Astrocyte (in vitro differentiated cells and primary cell): ENCODE results near the gene RGS2. TPM values are rescaled to one million over a fixed set of nuclear protein-coding genes. Genes with fewer than 3 reads are reported as not detected.

ENCODE experiments used
- DNase-seq: peaks from one replicate; pipeline ENCODE4 v3.0.0-alpha.2; 2010; ENCODE audit warnings: low read depth
- FAIRE-seq: peaks from 2 replicates; lab custom pipeline; 2011; peaks lifted over from hg19 to GRCh38; lab: Jason Lieb, UNC
- H2AFZ ChIP-seq: 2 replicates; pipeline ENCODE4 v1.6.0; 2012; ENCODE audit warnings: low read depth, low read length, inconsistent platforms
- H3K27ac ChIP-seq: 2 replicates; pipeline ENCODE4 v1.5.1; 2011; ENCODE audit warnings: low read depth, low read length, inconsistent platforms
- H3K27me3 ChIP-seq: 2 replicates; pipeline ENCODE4 v1.6.0; 2011; ENCODE audit warnings: low read length, inconsistent platforms; ENCODE audit not compliant: insufficient read depth
- H3K36me3 ChIP-seq: 2 replicates; pipeline ENCODE4 v1.5.1; 2011; ENCODE audit warnings: low read length, inconsistent platforms; ENCODE audit not compliant: insufficient read depth
- H3K4me1 ChIP-seq: 2 replicates; pipeline ENCODE4 v1.5.1; 2011; ENCODE audit warnings: low read length, inconsistent platforms; ENCODE audit not compliant: insufficient read depth
- H3K4me2 ChIP-seq: 2 replicates; pipeline ENCODE4 v1.6.0; 2012; ENCODE audit warnings: low read length, inconsistent platforms
- H3K4me3 ChIP-seq: 2 replicates; pipeline ENCODE4 v1.5.1; 2011; ENCODE audit warnings: low read depth, mild to moderate bottlenecking, low read length, inconsistent platforms; ENCODE audit not compliant: insufficient read depth
- H3K79me2 ChIP-seq: 2 replicates; pipeline ENCODE4 v1.6.0; 2012; ENCODE audit warnings: mild to moderate bottlenecking, low read length, inconsistent platforms; ENCODE audit not compliant: insufficient read depth
- H3K9ac ChIP-seq: 2 replicates; pipeline ENCODE4 v1.6.0; 2012; ENCODE audit warnings: mild to moderate bottlenecking, low read length, inconsistent platforms
- H3K9me3 ChIP-seq: 2 replicates; pipeline ENCODE4 v1.5.1; 2012; ENCODE audit warnings: low read depth, mild to moderate bottlenecking, low read length, inconsistent platforms; ENCODE audit not compliant: insufficient read depth
- H4K20me1 ChIP-seq: 2 replicates; pipeline ENCODE4 v1.6.0; 2012; ENCODE audit warnings: low read length, inconsistent platforms; ENCODE audit not compliant: insufficient read depth
- H3K27ac Mint-ChIP-seq: one replicate; pipeline ENCODE4 v1.8.0; 2021; ENCODE audit warnings: mild to moderate bottlenecking, mixed read lengths; ENCODE audit not compliant: unreplicated experiment
- H3K27me3 Mint-ChIP-seq: one replicate; pipeline ENCODE4 v1.8.0; 2021; ENCODE audit warnings: low read depth, mixed read lengths; ENCODE audit not compliant: unreplicated experiment
- H3K36me3 Mint-ChIP-seq: one replicate; pipeline ENCODE4 v1.8.0; 2021; ENCODE audit warnings: low read depth, mixed read lengths; ENCODE audit not compliant: unreplicated experiment
- H3K4me1 Mint-ChIP-seq: one replicate; pipeline ENCODE4 v1.8.0; 2021; ENCODE audit warnings: low read depth, mixed read lengths; ENCODE audit not compliant: unreplicated experiment
- H3K4me3 Mint-ChIP-seq: one replicate; pipeline ENCODE4 v1.8.0; 2021; ENCODE audit warnings: mild to moderate bottlenecking, moderate library complexity, mixed read lengths; ENCODE audit not compliant: unreplicated experiment
- H3K9me3 Mint-ChIP-seq: one replicate; pipeline ENCODE4 v1.8.0; 2021; ENCODE audit warnings: mild to moderate bottlenecking, mixed read lengths; ENCODE audit not compliant: unreplicated experiment
- CTCF ChIP-seq: IDR thresholded peaks from 2 replicates; pipeline ENCODE4 v1.5.1; 2011; ENCODE audit warnings: low read depth, mild to moderate bottlenecking, inconsistent platforms, low read length, moderate library complexity; ENCODE audit not compliant: insufficient read depth
- EZH2 ChIP-seq: IDR thresholded peaks from 2 replicates; pipeline ENCODE4 v1.6.1; 2012; ENCODE audit warnings: mild to moderate bottlenecking, low read length, inconsistent platforms; ENCODE audit not compliant: insufficient read depth
- total RNA-seq: library from RNA; stranded (reverse); gene quantifications from 2 replicates; pipeline ENCODE4 v1.2.1, GENCODE V29; 2021

RGS2 gene
- total RNA-seq, 1 donor from 2014 or later = 10.5 TPM

- DNase-seq = no peak
- Mint-ChIP-seq H3K27ac (no peak overlapping the region), H3K9me3 (peaks cover 1% of the 10 kb centered on the region), H3K27me3 (no peaks in the 10 kb centered on the region), H3K4me1 (peaks cover 2% of the 10 kb centered on the region), H3K4me3 (no peak overlapping the region), H3K36me3 (no peaks in the 10 kb centered on the region)
- Histone ChIP-seq H3K4me3 (no peak overlapping the region), H3K9me3 (no peaks in the 10 kb centered on the region), H3K27ac (no peak overlapping the region), H3K9ac (no peak overlapping the region), H3K4me2 (no peak overlapping the region), H3K79me2 (no peaks in the 10 kb centered on the region), H3K4me1 (peaks cover 6% of the 10 kb centered on the region), H2AFZ (no peak overlapping the region), H4K20me1 (no peaks in the 10 kb centered on the region), H3K27me3 (no peaks in the 10 kb centered on the region), H3K36me3 (no peaks in the 10 kb centered on the region)
- TF ChIP-seq EZH2 = no peak
- no peak for TF ChIP-seq CTCF
- FAIRE-seq = no peak
Measured at GRCh38 chr1:192783791-192784190, 25.0 kb upstream of the RGS2 start.

- Histone ChIP-seq H3K4me1 (peaks cover 6% of the 10 kb centered on the region), H2AFZ (no peak overlapping the region), H3K9ac (no peak overlapping the region), H3K79me2 (no peaks in the 10 kb centered on the region), H3K4me2 (no peak overlapping the region), H3K27me3 (no peaks in the 10 kb centered on the region), H3K36me3 (no peaks in the 10 kb centered on the region), H3K4me3 (no peak overlapping the region), H3K27ac (no peak overlapping the region), H4K20me1 (no peaks in the 10 kb centered on the region), H3K9me3 (no peaks in the 10 kb centered on the region)
- FAIRE-seq (no peak), DNase-seq (no peak)
- H3K4me3 Mint-ChIP-seq = no peak overlapping the region
- no peaks in the 10 kb centered on the region for H3K9me3 Mint-ChIP-seq
- TF ChIP-seq CTCF (no peak), EZH2 (no peak)
- no peak overlapping the region for H3K27ac Mint-ChIP-seq
- H3K4me1 Mint-ChIP-seq = peaks cover 2% of the 10 kb centered on the region
- no peaks in the 10 kb centered on the region for H3K36me3 Mint-ChIP-seq
- no peaks in the 10 kb centered on the region for H3K27me3 Mint-ChIP-seq
Measured at GRCh38 chr1:192784397-192784796, 24.4 kb upstream of the RGS2 start.

- no peak overlapping the region for H3K9ac ChIP-seq
- H3K36me3 ChIP-seq = no peaks in the 10 kb centered on the region
- no peak for DNase-seq
- no peak overlapping the region for H2AFZ ChIP-seq
- Mint-ChIP-seq H3K27ac (no peak overlapping the region), H3K36me3 (no peaks in the 10 kb centered on the region), H3K4me3 (no peak overlapping the region), H3K9me3 (no peaks in the 10 kb centered on the region), H3K4me1 (peaks cover 2% of the 10 kb centered on the region), H3K27me3 (no peaks in the 10 kb centered on the region)
- H3K4me3 ChIP-seq = no peak overlapping the region
- H3K4me2 ChIP-seq = no peak overlapping the region
- H3K9me3 ChIP-seq = no peaks in the 10 kb centered on the region
- no peaks in the 10 kb centered on the region for H3K27me3 ChIP-seq
- H4K20me1 ChIP-seq = no peaks in the 10 kb centered on the region
- no peaks in the 10 kb centered on the region for H3K79me2 ChIP-seq
- H3K4me1 ChIP-seq = peaks cover 6% of the 10 kb centered on the region
- H3K27ac ChIP-seq = no peak overlapping the region
- FAIRE-seq = no peak
- TF ChIP-seq EZH2 (no peak), CTCF (no peak)
Measured at GRCh38 chr1:192786576-192786975, 22.3 kb upstream of the RGS2 start.
